HG03045 (cell line): ENCODE measurements around the gene RAB5A.
"Not testable (repeated sequence)": the region's sequence is repeated elsewhere in the genome, so short reads cannot be mapped to it uniquely, and the experiment has no call there.

Experiments
- ATAC-seq: cut with Tn5 transposase; IDR thresholded peaks from one replicate; pipeline ENCODE4 v1.9.1; 2021; ENCODE audit warnings: mild to moderate bottlenecking, moderate library complexity; ENCODE audit not compliant: unreplicated experiment

RAB5A gene

DNA sequence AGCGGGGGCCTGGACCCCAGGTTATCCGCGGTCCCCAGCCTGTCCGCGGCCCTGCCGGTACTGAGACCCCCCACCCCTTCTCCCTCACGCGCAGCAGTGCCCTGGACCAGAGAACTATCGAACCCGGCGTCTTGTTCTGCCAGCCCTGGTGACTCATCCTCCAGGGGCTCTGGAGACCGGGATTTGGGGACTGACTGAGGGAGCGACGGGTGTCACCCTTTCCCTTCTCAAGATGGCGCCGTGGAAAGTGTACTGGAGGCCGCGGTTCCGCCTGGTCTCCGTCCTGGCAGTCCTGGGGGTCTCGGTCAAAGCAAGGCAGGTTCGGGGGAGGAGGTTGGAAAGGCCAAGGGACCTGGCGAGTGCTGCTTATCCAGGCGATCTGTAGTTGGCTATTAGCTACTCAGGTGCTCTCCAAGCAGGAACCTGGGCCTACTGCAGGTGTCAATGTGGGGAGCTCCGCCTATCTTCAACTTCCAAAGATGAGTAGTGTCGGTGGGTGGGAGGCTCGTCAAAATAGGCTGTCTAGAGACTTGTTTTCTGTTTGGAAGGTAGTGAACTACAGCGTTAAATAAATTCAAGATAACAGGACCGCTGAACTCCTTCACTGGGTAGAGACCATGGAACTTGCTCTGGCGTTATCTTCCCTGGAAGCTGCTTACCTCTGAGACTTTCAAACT lies 790 bp downstream of the RAB5A start:
- ATAC-seq, result peak; percentile 17

DNA sequence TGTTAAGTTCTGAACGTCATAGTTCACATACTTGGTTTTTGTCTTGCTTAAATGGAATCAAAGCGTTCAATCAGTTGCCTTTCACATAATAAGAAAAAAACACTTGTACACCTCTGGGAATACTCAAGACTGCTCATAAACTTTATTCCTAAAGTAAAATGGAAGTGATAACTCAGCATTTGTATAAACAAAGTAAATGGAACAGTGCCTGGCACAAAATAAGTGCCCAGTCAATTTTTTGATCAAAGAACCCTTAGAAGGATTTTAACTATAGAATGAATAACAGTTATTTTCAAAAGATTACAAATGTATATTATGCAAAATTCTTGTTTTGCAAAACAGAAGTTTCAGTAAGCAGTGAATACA lies 1.3 kb downstream of the RAB5A start:
- ATAC-seq, result no peak

DNA sequence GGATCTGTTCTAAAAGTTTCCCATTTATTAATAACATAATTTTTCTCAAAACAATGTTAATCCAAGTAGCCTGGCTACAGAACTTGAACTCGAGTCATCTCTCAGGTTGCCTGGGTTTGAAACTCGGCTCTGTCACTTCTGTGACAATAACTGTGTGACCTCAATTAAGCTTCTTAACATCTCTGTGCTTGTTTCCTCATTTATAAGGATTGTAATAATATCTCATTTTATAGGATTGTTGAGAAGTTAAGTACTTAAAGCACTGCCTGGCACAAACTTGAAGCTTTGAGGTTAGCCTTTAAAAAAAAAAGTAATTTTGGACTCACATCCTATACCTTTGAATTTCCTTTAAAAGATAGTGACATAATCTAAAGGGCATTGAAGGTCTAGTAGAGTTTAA lies 3.4 kb downstream of the RAB5A start:
- ATAC-seq, result no peak

DNA sequence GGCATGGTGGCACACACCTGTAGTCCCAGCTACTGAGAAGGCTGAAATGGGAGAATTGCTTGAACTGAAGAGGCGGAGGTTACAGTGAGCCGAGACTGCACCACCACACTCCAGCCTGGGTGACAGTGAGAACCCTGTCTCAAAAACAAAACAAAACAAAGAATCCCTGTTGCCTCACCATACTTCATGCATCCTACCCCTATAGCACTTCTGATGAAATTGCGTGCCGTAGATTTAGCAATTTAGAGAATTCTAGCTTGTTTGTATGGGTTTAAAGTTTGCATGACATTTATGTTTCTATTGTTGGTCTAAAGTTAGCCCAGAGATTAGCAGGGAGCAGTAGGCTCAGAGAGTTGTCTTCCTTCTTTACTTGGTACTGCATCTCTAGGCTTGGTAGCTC lies 7.8 kb downstream of the RAB5A start:
- ATAC-seq, result no peak

DNA sequence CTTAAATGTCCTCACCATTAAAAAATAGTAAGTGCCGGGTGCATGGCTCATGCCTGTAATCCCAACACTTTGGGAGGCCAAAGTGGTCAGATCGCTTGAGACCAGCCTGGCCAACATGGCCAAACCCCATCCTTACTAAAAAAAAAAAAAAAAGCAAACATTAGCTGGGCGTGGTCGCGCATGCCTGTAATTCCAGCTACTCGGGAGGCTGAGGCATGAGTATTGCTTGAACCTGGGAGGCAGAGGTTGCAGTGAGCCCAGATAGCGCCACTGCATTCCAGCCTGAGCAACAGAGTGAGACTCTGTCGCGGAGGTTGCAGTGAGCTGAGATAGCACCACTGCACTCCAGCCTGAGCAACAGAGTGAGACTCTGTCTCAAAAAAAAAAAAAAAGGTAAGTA lies 10.5 kb downstream of the RAB5A start:
- not testable (repeated sequence) for ATAC-seq

DNA sequence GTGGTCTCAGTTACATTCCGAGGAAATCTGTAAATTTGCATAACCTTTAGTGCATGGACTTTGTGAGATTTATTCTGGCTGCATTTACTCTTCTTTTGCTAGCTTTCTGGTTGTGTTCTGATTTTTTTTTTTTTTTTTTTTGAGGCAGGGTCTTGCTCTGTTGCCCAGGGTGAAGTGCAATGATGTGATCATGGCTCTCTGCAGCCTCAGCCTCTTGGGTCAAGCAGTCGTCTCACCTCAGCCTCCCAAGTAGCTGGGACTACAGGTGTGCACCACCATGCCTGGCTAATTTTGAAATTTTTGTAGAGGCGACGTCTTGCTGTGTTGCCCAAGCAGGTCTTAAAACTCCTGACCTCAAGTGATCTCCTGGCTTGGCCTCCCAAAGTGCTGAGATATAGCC lies 12.6 kb downstream of the RAB5A start:
- no peak for ATAC-seq

DNA sequence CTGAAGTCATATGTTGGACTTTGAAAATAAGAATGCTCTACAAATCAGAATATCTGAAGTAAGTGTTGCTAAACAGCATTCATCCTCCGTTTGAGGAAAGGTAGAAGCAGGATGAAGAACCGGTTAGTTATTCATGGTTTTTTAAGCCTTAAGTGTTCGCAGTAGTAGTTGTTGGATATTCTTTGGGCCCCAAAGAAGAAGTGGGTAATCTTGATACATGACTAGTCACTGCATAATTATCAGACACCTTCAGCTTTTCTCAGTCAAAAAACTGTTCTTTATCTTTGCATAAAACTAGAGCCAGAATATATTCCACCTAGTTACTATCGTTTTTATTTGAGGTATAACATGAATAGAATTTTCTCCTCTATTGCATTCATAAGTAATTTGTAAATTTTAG lies 13.8 kb downstream of the RAB5A start:
- ATAC-seq, result no peak

DNA sequence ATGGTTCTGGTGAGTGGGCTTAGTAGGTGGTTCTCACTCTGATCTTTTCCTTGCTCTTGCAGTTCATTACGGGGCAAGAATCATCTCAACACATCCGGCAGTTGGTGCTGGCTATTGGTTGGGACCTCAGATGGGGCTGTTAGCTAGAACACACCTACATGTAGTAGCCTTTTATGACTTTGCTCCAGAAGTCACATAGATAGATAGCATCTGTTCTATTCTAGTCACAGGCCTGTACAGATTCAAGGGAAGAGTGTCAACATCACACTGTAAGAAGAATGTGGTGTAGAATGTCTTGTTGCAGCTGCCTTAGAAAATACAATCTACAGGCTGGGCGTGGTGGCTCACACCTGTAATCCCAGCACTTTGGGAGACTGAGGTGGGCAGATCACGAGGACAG lies 15.1 kb downstream of the RAB5A start:
- ATAC-seq, result no peak

DNA sequence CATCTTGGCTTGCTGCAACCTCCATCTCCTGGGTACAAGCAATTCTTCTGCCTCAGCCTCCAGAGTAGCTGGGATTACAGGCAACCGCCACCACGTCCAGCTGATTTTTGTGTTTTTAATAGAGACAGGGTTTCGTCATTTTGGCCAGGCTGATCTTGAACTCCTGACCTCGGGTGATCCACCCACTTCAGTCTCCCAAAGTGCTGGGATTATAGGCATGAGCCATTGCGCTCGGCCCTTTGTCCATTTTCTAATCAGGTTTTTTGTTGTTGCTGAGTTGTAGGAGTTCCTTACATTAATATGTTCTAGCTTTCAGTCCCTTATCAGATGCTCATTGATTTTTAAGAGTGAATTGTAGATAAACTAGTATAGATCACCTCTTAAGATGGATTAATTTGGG lies 20.3 kb downstream of the RAB5A start:
- ATAC-seq, result no peak

DNA sequence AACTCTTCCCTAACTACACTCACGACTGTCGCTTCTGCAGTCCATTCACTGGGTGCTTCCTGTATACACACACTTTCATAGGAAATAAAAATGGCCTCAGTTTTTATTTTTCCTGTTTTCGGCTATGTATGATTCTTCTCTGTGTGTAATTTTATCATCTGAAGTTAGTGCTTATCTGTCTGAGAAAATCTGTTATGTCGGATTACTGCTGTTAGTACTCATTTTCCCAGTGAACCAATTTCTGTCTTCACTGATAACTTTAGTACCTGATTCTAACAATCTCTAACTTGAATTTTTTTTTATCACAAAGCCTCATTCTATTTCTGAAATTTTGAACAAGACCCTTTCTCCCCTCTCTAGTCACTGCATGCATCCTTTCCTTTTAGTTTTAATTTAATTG lies 20.9 kb downstream of the RAB5A start:
- no peak for ATAC-seq

DNA sequence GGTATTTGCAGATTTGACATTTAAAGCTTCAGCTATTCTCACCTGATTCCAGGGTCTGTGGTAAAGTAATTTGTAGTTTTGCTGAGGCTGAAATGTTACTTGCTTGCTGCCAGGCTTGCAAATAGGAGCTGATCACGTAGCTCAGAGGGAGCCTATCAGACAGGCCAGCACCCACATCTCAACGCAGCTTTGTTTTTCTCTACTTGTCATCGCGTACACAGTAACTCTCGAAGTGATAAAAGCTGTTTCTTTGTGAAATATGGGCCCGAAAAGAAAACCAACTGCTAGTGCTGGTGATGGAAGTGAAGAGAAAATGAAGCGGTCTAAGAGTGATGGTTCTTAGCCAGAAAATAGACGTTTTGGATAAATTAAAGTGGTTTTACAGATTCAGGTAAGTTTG lies 23.4 kb downstream of the RAB5A start:
- no peak for ATAC-seq

DNA sequence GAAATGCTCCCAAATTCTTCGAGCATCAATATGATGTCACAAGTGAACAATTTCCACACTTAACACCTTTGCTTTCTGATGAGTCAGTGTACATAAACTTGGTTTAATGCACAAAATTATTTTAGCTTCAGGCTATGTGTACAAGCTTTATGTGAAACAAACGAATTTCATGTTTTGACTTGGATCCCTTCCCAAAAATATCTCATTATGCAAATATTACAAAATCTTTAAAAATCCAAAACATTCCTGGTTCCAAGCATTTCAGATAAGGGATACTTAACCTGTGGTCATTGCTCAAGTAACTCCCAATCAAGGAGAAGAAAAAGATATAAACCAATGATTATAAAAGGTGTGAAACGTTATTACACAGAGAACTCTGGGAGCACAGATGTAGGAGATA lies 25.2 kb downstream of the RAB5A start:
- ATAC-seq, result no peak

DNA sequence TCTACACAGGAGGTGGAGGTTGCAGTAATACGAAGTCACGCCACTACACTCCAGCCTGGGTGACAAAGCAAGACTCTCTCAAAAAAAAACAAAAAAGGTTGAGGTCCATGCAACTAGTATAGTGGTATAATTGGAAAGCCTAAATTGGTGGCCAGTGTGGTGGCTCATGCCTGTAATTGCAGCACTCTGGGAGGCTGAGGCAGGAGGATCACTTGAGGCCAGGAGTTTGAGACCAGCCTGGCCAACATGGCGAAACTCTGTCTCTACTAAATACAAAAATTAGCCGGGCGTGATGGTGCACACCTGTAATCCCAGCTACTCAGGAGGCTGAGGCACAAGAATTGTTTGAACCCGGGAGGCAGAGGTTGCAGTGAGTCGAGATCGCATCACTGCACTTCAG lies 42.0 kb downstream of the RAB5A start:
- ATAC-seq, result not testable (repeated sequence)

DNA sequence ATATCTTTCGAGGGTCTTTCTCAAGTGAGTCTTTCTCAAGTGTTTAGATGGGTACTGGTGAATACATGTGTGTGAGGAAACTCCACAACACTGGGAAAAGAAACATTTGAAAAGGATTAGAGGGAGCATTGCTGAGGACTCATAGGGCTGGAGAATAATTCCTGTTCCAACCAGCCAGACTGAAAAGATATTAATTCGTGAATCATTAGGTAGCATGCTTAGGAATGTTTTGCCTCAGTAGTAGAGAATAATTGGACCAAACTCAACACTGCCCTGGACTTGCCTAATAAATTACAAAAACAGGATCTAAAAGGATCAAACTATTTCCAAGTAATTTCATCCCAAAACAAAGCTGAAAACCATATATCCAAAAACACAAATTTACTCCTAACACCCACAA lies 47.9 kb downstream of the RAB5A start:
- ATAC-seq, result no peak

DNA sequence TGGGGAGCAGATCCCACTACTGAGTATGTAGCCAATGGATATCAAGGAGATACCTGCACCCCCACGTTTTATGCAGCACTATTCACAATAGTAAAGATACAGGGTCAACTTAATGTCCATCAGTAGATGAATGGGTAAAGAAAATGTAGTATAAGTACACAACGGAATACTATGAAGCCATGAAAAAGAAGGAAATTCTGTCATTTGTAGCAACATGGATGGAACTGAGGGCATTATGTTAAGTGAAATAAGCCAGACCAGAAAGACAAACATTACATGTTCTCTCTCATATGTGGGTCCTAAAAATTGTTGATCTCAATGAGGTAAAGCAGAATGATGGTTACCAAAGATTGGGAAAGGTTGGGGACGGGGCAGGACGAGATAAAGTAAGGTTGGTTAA lies 50.6 kb downstream of the RAB5A start:
- ATAC-seq, result no peak

DNA sequence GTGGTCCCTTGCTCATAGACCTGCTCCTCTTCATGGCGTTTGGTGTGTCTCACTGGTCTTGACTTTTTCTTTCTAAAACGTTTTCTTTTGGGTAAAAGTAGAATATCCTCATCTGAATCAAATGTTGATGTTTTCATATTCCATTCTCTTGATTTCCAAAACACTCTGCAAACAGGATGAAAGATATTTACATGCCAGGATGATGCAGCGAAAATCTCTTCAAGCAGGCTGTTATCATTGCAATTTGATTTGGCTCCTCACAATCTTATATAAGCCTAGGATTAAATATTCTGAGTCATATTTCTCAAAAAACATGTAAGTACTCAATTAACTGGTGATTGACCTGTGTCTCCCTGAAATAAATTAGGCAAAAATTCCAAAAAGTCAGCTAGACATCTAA lies 55.0 kb downstream of the RAB5A start:
- ATAC-seq, result no peak

DNA sequence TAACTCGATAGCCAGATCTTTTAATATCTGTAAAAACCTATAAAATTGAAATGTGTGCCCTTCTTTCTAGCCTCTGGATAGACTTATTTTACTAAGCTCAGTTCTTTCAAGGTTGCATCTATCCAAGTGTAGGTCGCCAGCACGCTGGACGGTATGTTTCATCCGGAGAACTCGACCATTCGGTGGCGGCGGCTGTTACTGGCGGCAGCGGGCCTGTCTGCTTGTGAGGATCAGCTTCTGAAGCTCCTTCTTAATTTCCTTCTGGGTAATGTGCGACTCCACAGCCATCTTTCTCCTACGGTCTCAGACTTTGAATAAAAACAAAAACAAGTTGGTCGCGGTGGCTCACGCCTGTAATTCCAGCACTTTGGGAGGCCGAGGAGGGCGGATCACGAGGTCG lies 61.1 kb downstream of the RAB5A start:
- no peak for ATAC-seq

DNA sequence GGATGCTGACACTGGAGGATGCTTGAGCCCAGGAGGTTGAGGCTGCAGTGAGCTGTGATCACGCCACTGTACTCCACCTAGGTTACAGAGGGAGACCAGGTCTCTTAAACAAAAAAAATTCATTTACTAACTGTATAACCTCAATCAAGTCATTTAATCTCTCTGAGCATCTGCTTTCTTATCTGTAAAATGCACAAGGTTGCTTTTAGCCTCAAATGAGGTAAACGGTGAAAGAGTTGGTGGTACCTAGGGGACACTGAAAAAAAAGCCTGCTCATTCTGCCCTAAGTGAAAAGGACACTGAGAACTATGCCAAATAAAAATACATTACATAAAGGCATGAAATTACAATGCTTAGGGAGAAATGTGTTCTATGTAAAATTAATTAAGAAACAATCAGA lies 61.7 kb downstream of the RAB5A start:
- ATAC-seq, result no peak

DNA sequence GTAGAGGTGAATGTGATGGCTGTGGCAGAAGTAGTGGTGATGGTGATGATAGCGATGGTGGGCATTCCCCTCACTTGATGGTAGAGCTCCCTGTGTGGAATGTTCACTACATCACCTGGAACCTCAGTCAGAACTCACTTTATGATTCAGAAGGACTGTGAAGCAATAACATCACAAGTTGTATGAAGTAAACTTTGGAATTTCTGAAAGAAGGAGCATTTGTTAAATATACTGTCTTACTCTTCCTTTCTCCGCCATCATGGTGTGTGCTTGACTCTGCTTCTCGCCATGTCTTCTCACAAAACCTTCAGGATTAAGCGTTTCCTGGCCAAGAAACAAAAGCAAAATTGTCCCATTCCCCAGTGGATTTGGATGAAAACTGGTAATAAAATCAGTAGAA lies 65.3 kb downstream of the RAB5A start, which contains the start of gene PP2D1:
TSS of gene PP2D1 (minus strand) at position 101 of the 400 bp plus-strand sequence. CDS start 192 bp downstream, outside the sequence.
- ATAC-seq, result no peak

DNA sequence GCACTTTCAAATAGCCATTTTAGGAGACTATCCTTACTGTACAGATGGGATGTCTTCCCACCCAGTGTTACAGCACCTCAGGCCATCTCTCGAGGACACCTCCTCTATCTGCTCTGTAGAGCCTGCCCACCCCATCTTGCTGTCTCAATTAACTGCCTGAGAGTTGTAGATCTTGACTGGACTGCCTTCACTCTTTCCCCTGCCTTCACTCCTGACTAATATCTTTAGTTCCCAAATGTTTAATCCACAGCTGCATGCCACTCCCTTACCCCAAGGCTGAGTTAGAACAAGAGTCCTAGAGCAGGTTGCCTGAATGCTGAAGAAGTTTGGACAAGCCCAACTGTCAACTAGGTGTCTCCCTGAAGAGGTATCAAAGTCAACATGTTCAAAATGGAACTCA lies 66.5 kb downstream of the RAB5A start:
- no peak for ATAC-seq

DNA sequence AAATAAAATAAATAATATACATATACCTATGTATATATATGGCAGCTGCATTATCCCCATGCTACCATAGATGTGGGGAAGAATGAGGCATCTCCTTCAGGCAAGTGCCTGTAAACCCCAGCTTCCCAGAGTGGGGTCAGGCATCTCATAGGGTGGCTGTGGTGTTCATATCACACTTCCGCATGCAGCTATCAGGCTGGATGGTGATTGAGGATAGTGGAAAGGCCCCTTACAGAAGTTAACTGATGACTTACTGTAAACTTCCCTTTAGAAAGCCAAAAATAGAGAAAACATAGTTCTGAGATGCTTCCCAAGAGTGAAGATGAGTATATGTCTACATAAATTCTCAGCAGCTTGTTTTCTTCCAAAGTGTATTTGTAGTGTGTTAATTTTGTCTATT lies 68.6 kb downstream of the RAB5A start:
- ATAC-seq, result no peak

DNA sequence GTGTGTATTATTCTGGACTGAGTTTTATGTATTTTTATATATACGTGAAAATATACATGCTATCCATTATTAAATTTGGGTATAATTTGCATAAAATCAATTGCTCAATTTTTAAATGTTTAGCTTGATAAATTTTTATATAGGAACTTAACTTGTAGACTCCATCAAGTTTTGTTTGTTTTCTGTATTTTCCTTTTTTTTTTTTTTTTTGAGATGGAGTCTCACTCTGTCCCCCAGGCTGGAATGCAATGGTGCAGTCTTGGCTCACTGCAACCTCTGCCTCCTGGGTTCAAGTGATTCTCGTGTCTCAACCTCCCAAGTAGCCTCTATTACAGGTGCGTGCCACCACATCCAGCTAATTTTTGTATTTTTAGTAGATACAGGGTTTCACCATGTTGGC lies 69.2 kb downstream of the RAB5A start:
- not testable (repeated sequence) for ATAC-seq

DNA sequence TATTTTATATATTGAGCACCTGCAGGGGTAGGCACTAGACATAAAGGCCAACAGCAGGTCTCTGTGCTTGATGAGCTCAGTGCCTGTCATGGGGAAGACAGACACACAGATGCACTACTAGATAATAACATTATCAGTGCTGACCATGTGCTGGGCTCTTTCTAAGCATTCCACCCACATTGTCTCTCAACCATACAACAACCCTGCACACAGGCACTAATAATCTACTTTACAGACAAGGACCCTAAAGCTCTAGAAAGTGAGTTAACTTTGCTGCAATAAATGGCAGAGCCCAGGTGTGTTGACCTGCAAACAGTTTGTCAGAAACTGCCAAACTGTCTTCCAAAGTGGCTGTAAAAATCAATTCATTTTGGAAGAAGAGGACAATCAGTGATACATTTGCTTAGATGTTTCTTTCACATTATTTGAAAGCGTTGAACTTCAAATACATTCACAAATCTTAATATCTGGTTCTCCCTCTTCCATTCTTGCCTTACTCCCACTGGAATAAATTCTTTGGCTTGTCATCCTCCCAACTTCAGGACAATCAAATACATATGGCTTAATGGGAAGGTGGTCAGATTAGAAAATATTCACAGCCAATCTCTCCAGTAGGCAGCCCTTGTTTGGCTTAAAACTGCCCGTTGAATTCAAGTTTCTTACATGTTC lies 76.2 kb downstream of the RAB5A start:
- ATAC-seq, result no peak
